PFSK-1 (cell line): ENCODE data around the gene CEP192.

ENCODE experiments used
- FOXP2 ChIP-seq: optimal IDR thresholded peaks from 2 replicates; pipeline ENCODE3; 2011; ENCODE audit warnings: borderline replicate concordance, control low read depth, inconsistent platforms; ENCODE audit not compliant: insufficient read depth; ENCODE audit errors: extremely low read length, extremely low read depth
- POLR2AphosphoS5 ChIP-seq: IDR thresholded peaks from 2 replicates; pipeline ENCODE4 v1.6.1; 2012; ENCODE audit warnings: low read depth, mild to moderate bottlenecking, control low read depth, low read length, moderate library complexity
- REST ChIP-seq, 2 experiments: IDR thresholded peaks; 2 replicates each; pipeline versions ENCODE4 v1.6.1 to v1.8.0; 2011 to 2012; ENCODE audit warnings: low read depth in 2 of 2, low read length in 2 of 2, control low read depth in 1 of 2, inconsistent platforms in 1 of 2, mild to moderate bottlenecking in 1 of 2, moderate library complexity in 1 of 2; ENCODE audit not compliant: insufficient read depth in 1 of 2
- SIN3A ChIP-seq: IDR thresholded peaks from 2 replicates; pipeline ENCODE4 v1.6.1; 2012; ENCODE audit warnings: mild to moderate bottlenecking, low read length, moderate library complexity, borderline replicate concordance; ENCODE audit not compliant: insufficient read depth
- TAF1 ChIP-seq: IDR thresholded peaks from 2 replicates; pipeline ENCODE4 v1.6.1; 2012; ENCODE audit warnings: low read length, control low read depth, borderline replicate concordance; ENCODE audit not compliant: insufficient read depth

Gene CEP192

DNA sequence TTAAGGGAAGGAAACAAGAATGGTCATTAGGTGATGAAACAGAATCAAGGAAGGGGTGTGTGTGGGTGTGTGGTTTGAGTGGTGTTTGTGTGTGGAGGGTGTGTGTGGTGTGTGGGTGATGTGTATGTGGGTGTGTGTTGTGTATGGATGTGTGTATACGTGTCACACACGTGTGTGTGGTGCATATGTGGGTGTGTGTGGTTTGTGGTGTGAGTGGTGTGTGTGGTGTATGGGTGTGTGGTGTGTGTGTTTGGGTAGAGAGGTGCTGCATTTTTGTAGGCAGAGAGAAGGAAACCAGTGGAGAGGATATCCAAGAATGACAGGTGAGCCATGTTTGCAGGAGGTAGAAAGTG is 1.1 kb upstream of the CEP192 start:
- no peak for TF ChIP-seq TAF1
- no peak for TF ChIP-seq REST (IDR thresholded peaks at IDR 0.05; ENCODE audit: insufficient read depth in 1 of 2, low read depth in 2 of 2, low read length in 2 of 2)
- no peak for TF ChIP-seq FOXP2
- TF ChIP-seq POLR2AphosphoS5 = no peak
- no peak for TF ChIP-seq SIN3A

- TF ChIP-seq FOXP2 (no peak), SIN3A (no peak), REST (IDR thresholded peaks at IDR 0.05; ENCODE audit: insufficient read depth in 1 of 2, low read depth in 2 of 2, low read length in 2 of 2) (no peak), POLR2AphosphoS5 (no peak)
Measured at GRCh38 chr18:12990641-12990966, 558 bp upstream of the CEP192 start.

DNA sequence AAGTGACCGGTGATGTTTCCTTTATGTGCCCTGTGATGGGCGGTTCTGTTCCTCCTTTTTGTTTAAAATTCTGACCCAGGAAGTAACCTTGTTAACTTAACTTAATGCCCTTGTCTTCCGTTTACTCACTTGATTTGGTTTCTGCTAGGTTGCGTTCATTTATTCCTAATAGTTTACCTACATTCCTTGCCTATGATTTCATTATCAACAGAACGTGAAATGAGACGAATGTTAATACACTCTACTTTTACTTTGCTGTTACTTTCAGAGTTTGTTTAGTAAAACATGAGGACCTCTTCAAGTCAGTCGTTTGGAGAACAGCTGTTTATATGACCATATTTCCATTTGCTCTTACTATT is 638 bp downstream of the CEP192 start:
- TF ChIP-seq TAF1 (no peak), POLR2AphosphoS5 (no peak), FOXP2 (no peak)

DNA sequence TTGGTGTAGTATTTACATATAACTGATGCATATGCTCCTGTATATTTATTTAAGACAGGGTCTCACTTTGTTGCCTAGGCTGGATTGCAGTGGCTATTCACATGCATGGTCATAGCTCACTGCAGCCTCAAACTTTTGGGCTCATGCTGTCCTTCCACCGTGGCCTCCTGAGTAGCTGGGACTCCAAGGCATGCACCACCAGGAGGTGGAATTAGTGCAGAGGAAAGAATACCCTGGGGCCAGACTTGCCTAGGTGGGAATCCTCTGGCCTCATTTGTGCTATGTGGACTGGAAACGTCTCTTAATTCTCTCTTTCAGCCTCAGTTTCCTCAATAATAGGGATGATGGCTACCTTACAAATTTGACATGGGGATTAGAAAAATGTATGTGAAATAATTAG is 2.3 kb downstream of the CEP192 start:
- TF ChIP-seq REST (IDR thresholded peaks at IDR 0.05; ENCODE audit: insufficient read depth in 1 of 2, low read depth in 2 of 2, low read length in 2 of 2) (no peak), SIN3A (no peak), FOXP2 (no peak), TAF1 (no peak), POLR2AphosphoS5 (no peak)

GRCh38 chr18:12995424-12995823 is 4.3 kb downstream of the CEP192 start:
- TF ChIP-seq REST (IDR thresholded peaks at IDR 0.05; ENCODE audit: insufficient read depth in 1 of 2, low read depth in 2 of 2, low read length in 2 of 2) (no peak), SIN3A (no peak), FOXP2 (no peak), POLR2AphosphoS5 (no peak), TAF1 (no peak)
